HG02885 (cell line): ENCODE results near the gene ZBED4.

Experiments used
- ATAC-seq: cut with Tn5 transposase; IDR thresholded peaks from one replicate; pipeline ENCODE4 v1.9.1; 2021; ENCODE audit warnings: mild to moderate bottlenecking; ENCODE audit not compliant: unreplicated experiment, poor library complexity

ZBED4 gene

GRCh38 chr22:49894322-49895054 is 40.8 kb downstream of the ZBED4 start:
- ATAC-seq, result no peak

GRCh38 chr22:49896201-49896600 is 42.6 kb downstream of the ZBED4 start:
- ATAC-seq, result no peak

DNA sequence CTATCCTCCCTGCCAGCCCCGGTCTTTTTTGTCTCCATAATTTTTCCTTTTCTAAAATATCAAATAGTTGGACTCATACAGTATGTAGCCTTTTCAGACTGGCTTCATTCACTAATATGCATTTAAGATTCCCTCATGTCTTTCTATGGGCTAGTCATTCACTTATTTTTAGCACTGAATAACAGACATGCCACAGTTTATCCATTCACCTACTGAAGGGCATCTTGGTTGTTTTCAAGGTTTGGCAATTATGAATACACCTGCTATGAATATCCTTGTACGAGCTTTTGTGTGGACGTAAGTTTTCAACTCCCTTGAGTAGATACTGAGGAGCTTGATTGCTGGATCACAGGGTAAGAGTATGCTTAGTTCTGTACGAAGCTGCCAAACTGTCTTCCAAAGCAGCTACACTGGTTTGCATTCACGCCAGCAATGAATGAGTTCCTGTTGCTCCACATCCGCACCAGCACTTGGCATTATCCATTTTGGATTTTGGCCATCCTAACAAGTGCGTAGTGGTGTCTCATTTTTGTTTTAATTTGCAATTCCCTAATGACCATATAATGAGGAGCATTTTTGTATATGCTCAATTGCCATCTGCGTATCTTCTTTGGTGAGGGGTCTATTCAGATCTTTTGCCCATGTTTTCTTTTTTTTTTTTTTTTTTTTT is 43.5 kb downstream of the ZBED4 start:
- no peak for ATAC-seq

DNA sequence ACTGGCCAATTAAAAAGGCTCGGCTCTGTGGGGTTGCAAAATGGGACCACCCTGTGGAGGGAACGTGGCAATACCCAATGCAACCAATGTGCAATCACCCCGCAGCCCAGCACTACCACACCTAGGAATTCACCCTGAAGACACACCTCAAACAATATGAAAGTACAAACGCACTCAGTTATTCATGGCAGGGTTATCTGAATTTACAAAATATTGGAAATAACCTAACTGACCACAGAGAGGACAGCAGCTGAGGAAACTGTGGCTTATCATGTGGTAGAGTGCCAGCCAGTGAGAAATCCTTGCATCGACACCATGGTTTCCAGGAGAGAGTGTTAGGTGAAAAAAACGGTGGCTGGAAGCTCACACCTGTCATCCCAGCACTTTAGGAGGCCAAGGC is 45.9 kb downstream of the ZBED4 start:
- no peak for ATAC-seq

DNA sequence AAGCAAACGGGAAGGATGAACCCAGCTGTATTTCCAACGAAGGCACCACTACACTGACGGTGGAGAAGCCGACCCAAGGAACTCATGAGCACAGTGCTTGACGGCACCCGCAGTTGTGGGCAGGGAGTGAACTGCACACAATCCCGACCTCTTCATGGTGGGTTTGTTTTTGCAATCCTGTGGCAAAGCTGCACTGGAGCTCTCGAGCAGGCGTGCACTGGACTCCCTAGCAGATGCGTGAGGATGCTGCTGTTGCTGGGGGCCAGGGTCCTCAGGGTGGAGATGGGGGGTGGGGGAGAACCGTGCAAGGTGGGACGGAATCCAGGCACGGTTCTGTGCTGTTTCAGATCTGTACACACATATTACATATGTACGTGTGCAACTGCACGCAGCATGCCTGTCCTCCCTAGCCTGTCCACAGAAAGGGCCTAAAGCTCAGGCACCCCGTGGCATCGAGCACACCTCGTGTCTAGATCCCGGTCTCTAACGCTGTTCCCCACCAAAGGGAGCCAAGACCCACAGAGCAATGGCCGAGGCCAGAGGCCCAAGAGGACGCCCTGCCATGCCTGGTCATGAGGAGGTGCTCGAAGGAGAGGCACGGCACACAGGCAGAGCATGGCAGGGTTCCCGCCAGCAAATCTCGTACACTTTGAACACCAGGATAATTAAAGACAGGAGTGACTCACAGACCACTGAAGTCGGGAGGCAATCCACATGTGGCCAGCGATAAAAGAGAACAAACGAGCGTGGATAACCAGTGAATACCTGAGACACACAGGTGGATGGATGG is 47.0 kb downstream of the ZBED4 start:
- no peak for ATAC-seq

DNA sequence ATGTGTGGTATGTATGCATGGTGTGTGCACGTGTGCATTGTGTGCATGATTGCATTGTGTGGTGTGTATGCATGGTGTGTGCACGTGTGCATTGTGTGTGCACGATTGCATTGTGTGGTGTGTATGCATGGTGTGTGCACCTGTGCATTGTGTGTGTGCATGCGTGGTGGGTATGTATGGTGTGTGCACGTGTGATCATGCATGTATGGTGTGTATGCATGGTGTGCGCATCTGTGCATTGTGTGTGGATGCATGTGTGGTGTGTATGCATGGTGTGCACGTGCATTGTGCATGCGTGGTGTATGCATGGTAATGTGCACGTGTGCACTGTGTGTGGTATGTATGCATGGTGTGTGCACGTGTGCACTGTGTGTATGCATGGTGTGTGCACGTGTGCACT is 47.8 kb downstream of the ZBED4 start:
- ATAC-seq, result no peak

- no peak for ATAC-seq
These were observed 49.8 kb downstream of the ZBED4 start for GRCh38 chr22:49903322-49904039.

GRCh38 chr22:49904040-49904369 is 50.4 kb downstream of the ZBED4 start:
- no peak for ATAC-seq

- no peak for ATAC-seq
These were observed 51.8 kb downstream of the ZBED4 start for GRCh38 chr22:49905465-49905864.

GRCh38 chr22:49906071-49906798 is 52.6 kb downstream of the ZBED4 start:
- no peak for ATAC-seq

DNA sequence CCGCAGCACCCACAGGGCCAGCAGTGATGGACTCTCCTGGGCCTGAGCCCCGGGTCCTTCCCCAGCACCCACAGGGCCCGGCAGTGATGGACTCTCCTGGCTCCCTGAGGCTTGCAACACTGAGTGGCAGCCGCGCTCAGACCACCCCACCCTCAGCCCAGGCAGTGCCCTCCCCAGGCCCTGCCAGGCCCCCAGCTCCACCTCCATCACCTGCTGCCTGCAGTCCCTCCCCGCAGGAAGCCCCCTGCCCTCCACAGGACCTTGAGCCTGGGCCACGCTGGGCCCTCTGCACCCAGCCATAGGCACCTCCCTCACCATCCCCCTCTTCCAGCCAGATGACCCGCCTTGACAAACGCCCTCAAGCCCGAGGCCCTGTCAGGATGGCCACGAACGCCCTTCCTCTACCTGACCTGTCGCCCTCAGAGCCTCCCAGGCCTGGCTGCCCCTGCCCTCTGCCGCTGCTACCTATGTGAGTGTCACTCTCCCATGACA is 53.2 kb downstream of the ZBED4 start:
- no peak for ATAC-seq

GRCh38 chr22:49907807-49908206 is 54.2 kb downstream of the ZBED4 start:
- no peak for ATAC-seq

- ATAC-seq, result no peak
These were observed 56.0 kb downstream of the ZBED4 start for GRCh38 chr22:49909476-49910205.

DNA sequence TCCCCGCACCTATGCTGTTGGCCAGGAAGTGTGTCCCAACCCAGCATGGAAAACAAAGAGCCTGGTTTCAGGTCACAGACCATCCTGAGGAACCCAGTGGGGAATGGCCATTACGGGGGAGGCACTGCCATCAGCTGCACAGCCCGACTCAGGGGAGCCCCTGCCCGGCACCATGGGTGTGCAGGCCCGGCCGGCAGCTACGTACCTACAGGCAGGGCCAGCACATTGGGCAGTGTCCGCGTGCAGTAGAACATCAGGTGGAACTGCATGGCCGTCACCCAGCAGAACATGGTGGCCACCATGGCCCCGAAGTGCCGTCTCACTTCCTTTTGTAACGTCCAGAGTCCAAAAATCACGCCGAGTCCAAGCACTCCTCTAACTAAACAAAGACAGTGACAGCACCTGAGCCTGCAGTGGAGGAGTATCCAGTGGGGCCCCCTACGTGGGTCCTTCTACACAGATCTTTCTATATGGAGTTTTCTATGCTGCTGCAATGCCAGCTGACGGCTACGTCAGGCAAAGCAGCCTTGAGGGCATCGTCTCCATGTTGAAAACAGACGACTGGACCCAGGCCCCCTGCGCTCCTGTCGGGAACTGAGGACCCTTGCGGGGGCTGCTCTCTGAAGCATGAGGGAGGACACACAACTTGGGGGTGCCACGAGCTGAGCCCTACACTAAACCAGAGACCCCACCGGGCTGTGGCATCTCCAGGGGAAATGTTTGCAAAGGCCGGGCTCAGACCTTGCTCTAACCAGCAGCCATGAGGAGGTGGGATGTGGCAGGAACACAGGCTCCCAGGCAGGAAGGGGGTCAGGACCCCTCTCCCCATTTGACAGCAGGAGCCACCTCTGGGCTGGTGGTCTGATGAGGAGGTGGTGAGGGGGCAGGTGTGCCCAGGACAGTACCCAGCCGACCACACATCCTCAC is 56.8 kb downstream of the ZBED4 start:
- no peak for ATAC-seq

- no peak for ATAC-seq
These were observed 58.4 kb downstream of the ZBED4 start for GRCh38 chr22:49911881-49912625.

GRCh38 chr22:49913026-49913425 is 59.4 kb downstream of the ZBED4 start:
- no peak for ATAC-seq

- no peak for ATAC-seq
These were observed 59.8 kb downstream of the ZBED4 start for GRCh38 chr22:49913446-49913845.

DNA sequence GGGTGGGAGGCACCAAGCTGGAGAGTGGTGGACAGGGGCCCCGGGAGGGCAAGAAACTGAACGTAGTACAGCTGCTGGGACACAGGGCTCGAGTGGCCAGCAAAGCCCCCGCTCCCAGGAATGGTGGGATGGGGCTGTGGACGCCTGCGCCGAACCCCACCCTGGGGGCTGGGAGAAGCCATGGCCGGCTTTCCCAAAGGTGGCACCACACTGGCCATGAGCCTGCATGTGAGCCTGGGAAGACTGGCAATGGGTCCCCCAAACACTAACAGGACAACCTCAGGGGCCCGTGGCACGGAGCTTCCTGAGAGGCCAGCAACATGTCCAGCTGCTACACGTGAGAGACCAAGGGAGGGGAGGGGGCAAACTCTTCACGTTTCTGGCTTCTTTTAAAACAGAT is 60.6 kb downstream of the ZBED4 start:
- no peak for ATAC-seq
